Activated CD4-positive, alpha-beta T cell treated with anti-CD3 and anti-CD28 coated beads, Interleukin-2, amount 10 ng/mL, durations not matched to agents 24 days and 14 days (primary cell): ENCODE results near the gene AP2M1. TPM values are rescaled to one million over a fixed set of nuclear protein-coding genes. Genes with fewer than 3 reads are reported as not detected.

Experiments
- DNase-seq: peaks from one replicate; pipeline ENCODE4 v3.0.0; 2022
- H3K27ac Mint-ChIP-seq: one replicate; pipeline ENCODE4 v1.8.0; 2022; ENCODE audit warnings: mild to moderate bottlenecking, mixed read lengths
- H3K27me3 Mint-ChIP-seq: one replicate; pipeline ENCODE4 v1.8.0; 2022; ENCODE audit warnings: mixed read lengths
- H3K36me3 Mint-ChIP-seq: one replicate; pipeline ENCODE4 v1.8.0; 2022; ENCODE audit warnings: low read depth, mild to moderate bottlenecking, mixed read lengths
- H3K4me1 Mint-ChIP-seq: one replicate; pipeline ENCODE4 v1.8.0; 2021; ENCODE audit warnings: mixed read lengths
- H3K4me3 Mint-ChIP-seq: one replicate; pipeline ENCODE4 v1.8.0; 2022; ENCODE audit warnings: mild to moderate bottlenecking, moderate library complexity, mixed read lengths
- H3K9me3 Mint-ChIP-seq: one replicate; pipeline ENCODE4 v1.8.0; 2021; ENCODE audit warnings: mixed read lengths
- intact Hi-C: fragments of 100-400 bp; cut with micrococcal nuclease; formaldehyde crosslinking; loops from one replicate; pipeline ENCODE4 v1.15.1; 2023
- total RNA-seq: library from RNA; stranded (reverse); gene quantifications from 2 replicates; pipeline ENCODE4 v1.2.3, GENCODE V29; 2022

Gene AP2M1
- total RNA-seq = 241 and 242 TPM in 2 replicates

- Mint-ChIP-seq H3K36me3 (peaks cover 52% of the 10 kb centered on the region), H3K27ac (peak within 1 kb of the TSS; percentile 81), H3K4me1 (peaks cover 26% of the 10 kb centered on the region), H3K4me3 (peak within 1 kb of the TSS; percentile 91), H3K27me3 (no peaks in the 10 kb centered on the region), H3K9me3 (no peaks in the 10 kb centered on the region)
- intact Hi-C loops = loop anchor here (1.0 to 2.0 kb wide), 7 partner anchors 11 to 158 kb away; partner anchors contain the start of genes ABCC5, ABCF3, DVL3 and EEF1AKMT4
- DNase-seq = peak; percentile 100
These were observed at the start of gene AP2M1 for GRCh38 chr3:184174646-184175492. Gene AP2M1 (plus strand): TSS chr3:184174855. CDS start chr3:184176994, 2,139 bp downstream.

GRCh38 chr3:184126006-184126405, 48.6 kb upstream of the AP2M1 start:
- Mint-ChIP-seq H3K4me3 (no peak overlapping the region), H3K27ac (no peak overlapping the region), H3K4me1 (no peaks in the 10 kb centered on the region)

GRCh38 chr3:184129012-184129411, 45.6 kb upstream of the AP2M1 start:
- intact Hi-C loops = no loop called here
- Mint-ChIP-seq H3K4me1 (peaks cover 3% of the 10 kb centered on the region), H3K9me3 (no peaks in the 10 kb centered on the region), H3K4me3 (no peak overlapping the region), H3K27me3 (peaks cover 6% of the 10 kb centered on the region), H3K36me3 (no peaks in the 10 kb centered on the region), H3K27ac (no peak overlapping the region)
- peak; percentile 66 for DNase-seq

More at GRCh38 chr3:184126006-184126405, 48.6 kb upstream of the AP2M1 start:
- DNase-seq = no peak
- H3K36me3 Mint-ChIP-seq = no peaks in the 10 kb centered on the region
- peaks cover 5% of the 10 kb centered on the region for H3K27me3 Mint-ChIP-seq
- H3K9me3 Mint-ChIP-seq = no peaks in the 10 kb centered on the region
- intact Hi-C loops = no loop called here

- Mint-ChIP-seq H3K4me1 (peaks cover 31% of the 10 kb centered on the region), H3K27ac (no peak overlapping the region), H3K9me3 (no peaks in the 10 kb centered on the region), H3K27me3 (peaks cover 5% of the 10 kb centered on the region), H3K4me3 (no peak overlapping the region), H3K36me3 (peaks cover 13% of the 10 kb centered on the region)
- intact Hi-C loops = loop anchor here (10.0 kb wide), 1 partner anchor 238 kb away; no protein-coding TSS in a partner anchor
- no peak for DNase-seq
These were observed 41.7 kb upstream of the AP2M1 start for GRCh38 chr3:184132945-184133344.

GRCh38 chr3:184133840-184134745, 40.6 kb upstream of the AP2M1 start:
- peak overlapping the region; percentile 93 for H3K27ac Mint-ChIP-seq
- peaks cover 32% of the 10 kb centered on the region for H3K4me1 Mint-ChIP-seq
- H3K36me3 Mint-ChIP-seq = peaks cover 14% of the 10 kb centered on the region
- H3K27me3 Mint-ChIP-seq = peaks cover 5% of the 10 kb centered on the region
- intact Hi-C loops = loop anchor here (10.0 kb wide), 1 partner anchor 239 kb away; no protein-coding TSS in a partner anchor
- H3K4me3 Mint-ChIP-seq = peak overlapping the region; percentile 97
- H3K9me3 Mint-ChIP-seq = no peaks in the 10 kb centered on the region
- DNase-seq = peak; percentile 83

- DNase-seq = no peak
- peak overlapping the region; percentile 93 for H3K27ac Mint-ChIP-seq
- H3K9me3 Mint-ChIP-seq = no peaks in the 10 kb centered on the region
- H3K4me1 Mint-ChIP-seq = peaks cover 32% of the 10 kb centered on the region
- peak overlapping the region; percentile 97 for H3K4me3 Mint-ChIP-seq
- peaks cover 14% of the 10 kb centered on the region for H3K36me3 Mint-ChIP-seq
- H3K27me3 Mint-ChIP-seq = peaks cover 5% of the 10 kb centered on the region
- intact Hi-C loops = loop anchor here (1.0 to 10.0 kb wide), 6 partner anchors 21 to 240 kb away; partner anchors contain the start of genes ABCC5, AP2M1, DVL3 and EEF1AKMT4
These were observed 39.9 kb upstream of the AP2M1 start for GRCh38 chr3:184134746-184135148.

- Mint-ChIP-seq H3K27me3 (peaks cover 5% of the 10 kb centered on the region), H3K9me3 (no peaks in the 10 kb centered on the region), H3K27ac (peak within 1 kb of the TSS; percentile 93), H3K36me3 (peaks cover 19% of the 10 kb centered on the region), H3K4me3 (peak within 1 kb of the TSS; percentile 97), H3K4me1 (peaks cover 32% of the 10 kb centered on the region)
- intact Hi-C loops = loop anchor here (1.0 to 10.0 kb wide), 6 partner anchors 20 to 241 kb away; partner anchors contain the start of genes ABCC5, AP2M1, DVL3 and EEF1AKMT4
- peak; percentile 96 for DNase-seq
These were observed 39.3 kb upstream of the AP2M1 start, which contains the start of gene EIF2B5 for GRCh38 chr3:184135149-184135910. Gene EIF2B5 (plus strand): TSS chr3:184135358. CDS start chr3:184135386, 28 bp downstream.

- Mint-ChIP-seq H3K27me3 (peaks cover 5% of the 10 kb centered on the region), H3K4me1 (peaks cover 32% of the 10 kb centered on the region)
These were observed 38.8 kb upstream of the AP2M1 start for GRCh38 chr3:184135911-184136260.

GRCh38 chr3:184140436-184140835, 34.2 kb upstream of the AP2M1 start:
- Mint-ChIP-seq H3K4me1 (peaks cover 20% of the 10 kb centered on the region), H3K27ac (no peak overlapping the region), H3K27me3 (no peaks in the 10 kb centered on the region), H3K36me3 (peaks cover 57% of the 10 kb centered on the region), H3K4me3 (no peak overlapping the region), H3K9me3 (no peaks in the 10 kb centered on the region)
- intact Hi-C loops = no loop called here
- DNase-seq = no peak

More at GRCh38 chr3:184135911-184136260, 38.8 kb upstream of the AP2M1 start:
- H3K27ac Mint-ChIP-seq = peak overlapping the region; percentile 93
- no peak for DNase-seq
- peak overlapping the region; percentile 97 for H3K4me3 Mint-ChIP-seq
- H3K36me3 Mint-ChIP-seq = peaks cover 25% of the 10 kb centered on the region
- H3K9me3 Mint-ChIP-seq = no peaks in the 10 kb centered on the region
- intact Hi-C loops = loop anchor here (1.0 to 10.0 kb wide), 6 partner anchors 19 to 241 kb away; partner anchors contain the start of genes ABCC5, AP2M1, DVL3 and EEF1AKMT4

GRCh38 chr3:184142199-184142598, 32.5 kb upstream of the AP2M1 start:
- Mint-ChIP-seq H3K27ac (no peak overlapping the region), H3K4me3 (no peak overlapping the region), H3K36me3 (peaks cover 62% of the 10 kb centered on the region), H3K9me3 (no peaks in the 10 kb centered on the region), H3K27me3 (no peaks in the 10 kb centered on the region), H3K4me1 (peaks cover 8% of the 10 kb centered on the region)
- intact Hi-C loops = no loop called here
- DNase-seq = no peak

- no peak for DNase-seq
- intact Hi-C loops = no loop called here
- Mint-ChIP-seq H3K27ac (peak overlapping the region; percentile 37), H3K36me3 (peaks cover 55% of the 10 kb centered on the region), H3K4me3 (no peak overlapping the region), H3K9me3 (no peaks in the 10 kb centered on the region), H3K4me1 (peaks cover 2% of the 10 kb centered on the region), H3K27me3 (no peaks in the 10 kb centered on the region)
These were observed 31.3 kb upstream of the AP2M1 start for GRCh38 chr3:184143327-184143726.

- peaks cover 55% of the 10 kb centered on the region for H3K36me3 Mint-ChIP-seq
- H3K27me3 Mint-ChIP-seq = no peaks in the 10 kb centered on the region
- intact Hi-C loops = no loop called here
- no peak overlapping the region for H3K4me3 Mint-ChIP-seq
- peaks cover 2% of the 10 kb centered on the region for H3K4me1 Mint-ChIP-seq
- DNase-seq = no peak
- H3K9me3 Mint-ChIP-seq = no peaks in the 10 kb centered on the region
- no peak overlapping the region for H3K27ac Mint-ChIP-seq
These were observed 30.1 kb upstream of the AP2M1 start for GRCh38 chr3:184144505-184144904.

GRCh38 chr3:184145111-184145524, 29.5 kb upstream of the AP2M1 start:
- Mint-ChIP-seq H3K4me1 (peaks cover 2% of the 10 kb centered on the region), H3K4me3 (no peak overlapping the region), H3K27ac (no peak overlapping the region), H3K36me3 (peaks cover 52% of the 10 kb centered on the region), H3K9me3 (no peaks in the 10 kb centered on the region), H3K27me3 (no peaks in the 10 kb centered on the region)
- peak; percentile 69 for DNase-seq
- intact Hi-C loops = loop anchor here (5.0 kb wide), 1 partner anchor 142 kb away; no protein-coding TSS in a partner anchor
